GM21528 (cell line): Measurements from ENCODE around the gene HPS1.

ENCODE experiments used
- ATAC-seq: cut with Tn5 transposase; IDR thresholded peaks from one replicate; pipeline ENCODE4 v1.9.1; 2021; ENCODE audit warnings: mild to moderate bottlenecking, moderate library complexity; ENCODE audit not compliant: unreplicated experiment, low FRiP score

The HPS1 gene

GRCh38 chr10:98370831-98371820, 75.6 kb downstream of the HPS1 start:
- no peak for ATAC-seq

DNA sequence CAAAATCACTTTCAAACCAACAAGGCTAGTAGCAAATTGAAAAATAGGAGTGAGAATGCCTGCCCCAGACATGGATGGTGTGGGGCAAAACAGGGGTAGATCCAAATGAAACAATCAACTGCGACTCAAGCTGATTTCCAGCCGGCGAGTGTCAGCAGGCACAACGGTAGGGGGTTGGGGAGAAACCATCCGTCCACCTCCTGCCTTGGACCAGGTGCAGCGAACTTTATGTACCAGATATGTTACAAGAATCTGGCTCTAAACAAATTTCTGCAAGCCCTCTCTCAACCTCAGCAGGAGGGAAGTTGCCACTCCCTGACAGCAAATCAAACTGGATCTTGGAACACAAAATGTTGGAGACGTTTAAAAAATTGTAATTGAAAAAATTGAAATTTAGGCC, 76.9 kb downstream of the HPS1 start:
- ATAC-seq, result no peak

- ATAC-seq, result no peak
These were observed 78.1 kb downstream of the HPS1 start for GRCh38 chr10:98368644-98369043.

GRCh38 chr10:98367604-98368451, 78.9 kb downstream of the HPS1 start:
- no peak for ATAC-seq
